Astrocyte of the spinal cord (primary cell): Measurements from ENCODE around the gene LZTR1.
A peak's percentile ranks its signal among the peaks of the same experiment; 100 is the strongest.
"Not testable (repeated sequence)": the region's sequence is repeated elsewhere in the genome, so short reads cannot be mapped to it uniquely, and the experiment has no call there.

Experiments used
- DNase-seq: peaks from one replicate; pipeline ENCODE4 v3.0.0; 2011; ENCODE audit warnings: low read depth, low spot score
- H3K4me3 ChIP-seq: 2 replicates; pipeline ENCODE4 v1.5.1; 2011; ENCODE audit warnings: low read depth, mild to moderate bottlenecking, low read length, moderate library complexity
- in situ Hi-C: cut with HindIII; loops from 2 replicates; pipeline ENCODE4 v1.10.0; 2017; ENCODE audit warnings: low sequenced_read_pairs
- TF ChIP-seq, protein P1 (sequence below): IDR thresholded peaks from 2 replicates; pipeline ENCODE4 v1.5.1; 2012; ENCODE audit warnings: low read depth, mild to moderate bottlenecking, low read length, inconsistent platforms

LZTR1 gene

DNA sequence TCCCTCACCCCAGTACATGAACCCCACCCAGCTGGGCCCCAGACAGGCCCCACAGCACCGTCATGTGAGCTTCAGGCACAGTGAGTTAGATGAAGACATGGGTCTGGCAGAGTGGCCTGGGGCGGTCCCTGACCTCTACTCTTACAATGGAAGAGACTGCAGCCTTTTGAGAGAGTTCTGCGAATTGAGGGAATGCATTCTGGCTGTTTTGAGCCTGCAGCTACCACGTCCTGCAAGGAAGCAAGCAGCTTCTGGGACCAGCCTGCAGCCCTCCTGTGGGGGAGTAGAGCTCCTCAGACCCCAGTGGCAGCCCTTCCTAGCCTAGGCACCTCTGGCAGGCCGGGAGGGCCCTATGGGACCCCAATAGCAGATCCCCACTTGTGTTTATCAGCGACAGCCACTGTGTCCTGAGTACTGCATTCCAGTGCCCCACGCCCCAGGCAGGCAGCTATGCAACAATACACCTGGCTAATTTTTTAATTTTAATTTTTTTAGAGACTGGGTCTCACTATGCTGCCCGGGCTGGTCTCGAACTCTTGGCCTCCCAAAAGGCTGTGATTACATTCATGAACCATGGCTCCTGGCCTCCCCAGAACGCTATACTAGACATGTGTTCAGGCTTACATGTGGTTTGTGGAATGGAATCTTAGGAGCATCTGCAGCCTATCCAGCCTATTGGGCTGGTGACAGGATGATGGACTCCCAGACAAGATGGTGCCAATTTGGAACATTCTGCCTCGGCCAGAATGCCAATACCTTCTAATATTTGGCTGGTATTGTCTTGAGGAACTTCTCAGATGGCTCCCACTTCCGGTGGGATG, 51.0 kb downstream of the LZTR1 start:
- in situ Hi-C loops: no loop called here
- TF ChIP-seq, protein P1, sequence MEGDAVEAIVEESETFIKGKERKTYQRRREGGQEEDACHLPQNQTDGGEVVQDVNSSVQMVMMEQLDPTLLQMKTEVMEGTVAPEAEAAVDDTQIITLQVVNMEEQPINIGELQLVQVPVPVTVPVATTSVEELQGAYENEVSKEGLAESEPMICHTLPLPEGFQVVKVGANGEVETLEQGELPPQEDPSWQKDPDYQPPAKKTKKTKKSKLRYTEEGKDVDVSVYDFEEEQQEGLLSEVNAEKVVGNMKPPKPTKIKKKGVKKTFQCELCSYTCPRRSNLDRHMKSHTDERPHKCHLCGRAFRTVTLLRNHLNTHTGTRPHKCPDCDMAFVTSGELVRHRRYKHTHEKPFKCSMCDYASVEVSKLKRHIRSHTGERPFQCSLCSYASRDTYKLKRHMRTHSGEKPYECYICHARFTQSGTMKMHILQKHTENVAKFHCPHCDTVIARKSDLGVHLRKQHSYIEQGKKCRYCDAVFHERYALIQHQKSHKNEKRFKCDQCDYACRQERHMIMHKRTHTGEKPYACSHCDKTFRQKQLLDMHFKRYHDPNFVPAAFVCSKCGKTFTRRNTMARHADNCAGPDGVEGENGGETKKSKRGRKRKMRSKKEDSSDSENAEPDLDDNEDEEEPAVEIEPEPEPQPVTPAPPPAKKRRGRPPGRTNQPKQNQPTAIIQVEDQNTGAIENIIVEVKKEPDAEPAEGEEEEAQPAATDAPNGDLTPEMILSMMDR: no peak
- H3K4me3 ChIP-seq: no peak overlapping the region
- no peak for DNase-seq

DNA sequence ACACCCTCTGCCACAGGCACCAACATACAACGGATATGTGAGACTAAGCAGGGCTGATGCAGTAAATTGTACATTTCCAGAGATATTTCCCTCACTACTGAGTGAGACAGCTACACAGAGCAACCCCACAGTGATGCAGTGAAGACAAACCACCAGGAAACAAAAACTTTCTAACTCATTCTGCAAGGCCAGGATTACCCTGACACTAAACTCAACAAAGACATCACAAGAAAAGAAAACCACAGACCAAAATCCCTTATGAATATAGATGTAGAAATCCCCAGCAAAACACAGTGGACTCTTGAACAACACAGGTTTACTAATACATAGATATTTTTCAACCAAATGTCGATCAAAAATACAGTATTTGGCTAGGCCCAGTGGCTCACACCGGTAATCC, 51.8 kb downstream of the LZTR1 start:
- H3K4me3 ChIP-seq: no peak overlapping the region
- DNase-seq: no peak
- in situ Hi-C loops: no loop called here
- TF ChIP-seq, protein P1: no peak

DNA sequence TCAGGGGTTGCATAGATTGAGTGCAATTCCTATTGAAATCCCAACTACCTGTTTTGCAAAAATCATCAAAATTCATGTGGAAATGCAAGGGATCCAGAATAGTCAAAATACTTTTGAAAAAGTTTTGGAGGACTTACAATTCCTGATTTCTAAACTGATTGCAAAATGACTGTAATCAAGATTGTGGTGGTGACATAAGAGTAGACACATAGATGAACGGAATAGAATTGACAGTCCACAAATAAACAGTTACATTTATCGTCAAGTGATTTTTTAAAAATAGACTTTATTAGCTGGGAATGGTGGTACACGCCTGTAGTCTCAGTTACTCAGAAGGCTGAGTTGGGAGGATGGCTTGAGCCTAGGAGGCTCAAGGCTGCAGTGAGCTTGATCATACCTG, 52.9 kb downstream of the LZTR1 start:
- in situ Hi-C loops: no loop called here
- TF ChIP-seq, protein P1: no peak
- H3K4me3 ChIP-seq: no peak overlapping the region
- DNase-seq: no peak

- TF ChIP-seq, protein P1: no peak
- DNase-seq: peak; percentile 23
- H3K4me3 ChIP-seq: no peak overlapping the region
- in situ Hi-C loops: no loop called here
Measured at GRCh38 chr22:21038405-21038804, 56.3 kb downstream of the LZTR1 start.

- DNase-seq, H3K4me3 ChIP-seq, in situ Hi-C loops: not testable (repeated sequence)
Measured at GRCh38 chr22:21039158-21039557, 57.1 kb downstream of the LZTR1 start.

- DNase-seq: peak; percentile 65
Measured at GRCh38 chr22:21041937-21042336, 59.8 kb downstream of the LZTR1 start.

More at GRCh38 chr22:21041937-21042336, 59.8 kb downstream of the LZTR1 start:
- TF ChIP-seq, protein P1: no peak
- no peak overlapping the region for H3K4me3 ChIP-seq
- in situ Hi-C loops: no loop called here
